Activated naive CD4-positive, alpha-beta T cell treated with anti-CD3 and anti-CD28 coated beads, Interleukin-2, amount 50 U/mL, for 72 hours (primary cell): ENCODE results near the gene CITED4. TPM values are rescaled to one million over a fixed set of nuclear protein-coding genes. Genes with fewer than 3 reads are reported as not detected.

Source experiments
- ATAC-seq, 2 donors: fragments of 150-1000 bp; cut with Tn5 transposase; 2 replicates each; pipeline ENCODE4 v1.10.0; 2021; ENCODE audit warnings: mild to moderate bottlenecking in 2 of 2, moderate library complexity in 2 of 2
- DNase-seq, 2 donors: peaks; one replicate each; pipeline ENCODE4 v3.0.0; 2021 to 2022; ENCODE audit warnings: low spot score in 2 of 2
- H3K27ac Mint-ChIP-seq, 2 donors: one replicate each; pipeline ENCODE4 v1.8.0; 2022; ENCODE audit warnings: mild to moderate bottlenecking in 2 of 2, mixed read lengths in 2 of 2
- H3K36me3 Mint-ChIP-seq, 2 donors: one replicate each; pipeline ENCODE4 v1.8.0; 2022; ENCODE audit warnings: mixed read lengths in 2 of 2
- H3K9me3 Mint-ChIP-seq, 2 donors: one replicate each; pipeline ENCODE4 v1.8.0; 2022; ENCODE audit warnings: mixed read lengths in 2 of 2
- total RNA-seq, 2 donors: library from RNA; stranded (reverse); gene quantifications; one replicate each; pipeline ENCODE4 v1.2.3, GENCODE V29; 2022

CITED4 gene
- total RNA-seq, 2 donors from 2014 or later, result 1.4 to 4.4 TPM

GRCh38 chr1:40844887-40845878 is 17.0 kb downstream of the CITED4 start:
- H3K9me3 Mint-ChIP-seq, result peaks cover 3 to 5% of the 10 kb centered on the region in 2 donors
- H3K36me3 Mint-ChIP-seq, result no peaks in the 10 kb centered on the region
- ATAC-seq, result peak in 1 of 2 donors; percentile 33
- no peak overlapping the region for H3K27ac Mint-ChIP-seq
- no peak for DNase-seq

GRCh38 chr1:40844079-40844478 is 18.1 kb downstream of the CITED4 start:
- peaks cover 3 to 5% of the 10 kb centered on the region in 2 donors for H3K9me3 Mint-ChIP-seq
- DNase-seq (no peak), ATAC-seq (no peak)
- H3K27ac Mint-ChIP-seq, result no peak overlapping the region
- no peaks in the 10 kb centered on the region for H3K36me3 Mint-ChIP-seq

GRCh38 chr1:40842691-40843090 is 19.5 kb downstream of the CITED4 start:
- DNase-seq, result no peak
- ATAC-seq, result no peak
- Mint-ChIP-seq H3K36me3 (no peaks in the 10 kb centered on the region), H3K27ac (no peak overlapping the region), H3K9me3 (peaks cover 3 to 5% of the 10 kb centered on the region in 2 donors)

GRCh38 chr1:40842207-40842606 is 20.0 kb downstream of the CITED4 start:
- H3K27ac Mint-ChIP-seq, result no peak overlapping the region
- H3K36me3 Mint-ChIP-seq, result no peaks in the 10 kb centered on the region
- DNase-seq (no peak), ATAC-seq (no peak)
- H3K9me3 Mint-ChIP-seq, result peaks cover 3 to 5% of the 10 kb centered on the region in 2 donors

- no peak for ATAC-seq
- H3K27ac Mint-ChIP-seq, result no peak overlapping the region
- no peak for DNase-seq
- H3K36me3 Mint-ChIP-seq, result no peaks in the 10 kb centered on the region
- H3K9me3 Mint-ChIP-seq, result peaks cover 3 to 5% of the 10 kb centered on the region in 2 donors
Observed at GRCh38 chr1:40841602-40842001, 20.6 kb downstream of the CITED4 start.

- DNase-seq, result no peak
- ATAC-seq, result no peak
- H3K9me3 Mint-ChIP-seq, result peaks cover 3 to 5% of the 10 kb centered on the region in 2 donors
- H3K36me3 Mint-ChIP-seq, result no peaks in the 10 kb centered on the region
- H3K27ac Mint-ChIP-seq, result peak overlapping the region in 1 of 2 donors; percentile 51
Observed at GRCh38 chr1:40840526-40841323, 21.4 kb downstream of the CITED4 start.

GRCh38 chr1:40839943-40840335 is 22.2 kb downstream of the CITED4 start:
- H3K9me3 Mint-ChIP-seq, result peaks cover 3 to 5% of the 10 kb centered on the region in 2 donors
- H3K27ac Mint-ChIP-seq, result no peak overlapping the region
- H3K36me3 Mint-ChIP-seq, result no peaks in the 10 kb centered on the region
- DNase-seq (no peak), ATAC-seq (no peak)

GRCh38 chr1:40838980-40839942 is 22.9 kb downstream of the CITED4 start:
- Mint-ChIP-seq H3K27ac (peak overlapping the region in 1 of 2 donors; percentile 48), H3K36me3 (no peaks in the 10 kb centered on the region), H3K9me3 (peaks cover 3 to 5% of the 10 kb centered on the region in 2 donors)
- ATAC-seq (no peak), DNase-seq (no peak)

- Mint-ChIP-seq H3K36me3 (no peaks in the 10 kb centered on the region), H3K27ac (no peak overlapping the region), H3K9me3 (peaks cover 3 to 5% of the 10 kb centered on the region in 2 donors)
- DNase-seq (no peak), ATAC-seq (no peak)
Observed at GRCh38 chr1:40838045-40838979, 23.9 kb downstream of the CITED4 start.

- Mint-ChIP-seq H3K9me3 (peaks cover 3 to 4% of the 10 kb centered on the region in 2 donors), H3K36me3 (no peaks in the 10 kb centered on the region), H3K27ac (no peak overlapping the region)
- DNase-seq (no peak), ATAC-seq (no peak)
Observed at GRCh38 chr1:40837601-40838000, 24.6 kb downstream of the CITED4 start.

GRCh38 chr1:40836283-40836682 is 25.9 kb downstream of the CITED4 start:
- no peak overlapping the region for H3K27ac Mint-ChIP-seq
- no peaks in the 10 kb centered on the region for H3K9me3 Mint-ChIP-seq
- ATAC-seq, result no peak
- no peak for DNase-seq
- no peaks in the 10 kb centered on the region for H3K36me3 Mint-ChIP-seq

- no peak overlapping the region for H3K27ac Mint-ChIP-seq
- DNase-seq, result no peak
- no peaks in the 10 kb centered on the region for H3K36me3 Mint-ChIP-seq
- ATAC-seq, result no peak
- no peaks in the 10 kb centered on the region for H3K9me3 Mint-ChIP-seq
Observed at GRCh38 chr1:40834968-40835545, 27.1 kb downstream of the CITED4 start.

- Mint-ChIP-seq H3K27ac (no peak overlapping the region), H3K9me3 (no peaks in the 10 kb centered on the region), H3K36me3 (no peaks in the 10 kb centered on the region)
- ATAC-seq (no peak), DNase-seq (no peak)
Observed at GRCh38 chr1:40833979-40834378, 28.2 kb downstream of the CITED4 start.

- no peaks in the 10 kb centered on the region for H3K9me3 Mint-ChIP-seq
- ATAC-seq, result no peak
Observed at GRCh38 chr1:40831001-40831732, 31.0 kb downstream of the CITED4 start.

More at GRCh38 chr1:40831001-40831732, 31.0 kb downstream of the CITED4 start:
- no peak for DNase-seq
- Mint-ChIP-seq H3K27ac (no peak overlapping the region), H3K36me3 (no peaks in the 10 kb centered on the region)
